Thoracic aorta (tissue), 2 donors: ENCODE results near the gene TNRC6B. TPM values are rescaled to one million over a fixed set of nuclear protein-coding genes. Genes with fewer than 3 reads are reported as not detected.

Source experiments
- ATAC-seq: fragments of 150-250 bp; one replicate; pipeline ENCODE4 v1.8.0; 2017; ENCODE audit warnings: low read depth; ENCODE audit not compliant: insufficient number of reproducible peaks, low FRiP score
- DNase-seq: peaks from one replicate; pipeline ENCODE4 v3.0.0-alpha.2; 2020; ENCODE audit warnings: low spot score
- H3K27ac ChIP-seq, 2 donors: fragments of 200-600 bp; sonication (generic); 1 replicate in 1 of 2; 2 replicates in 1 of 2; pipeline ENCODE4 v1.5.1; 2016; ENCODE audit warnings: mild to moderate bottlenecking in 2 of 2, moderate library complexity in 2 of 2
- H3K27me3 ChIP-seq: fragments of 200-600 bp; sonication (generic); replicated peaks from 2 replicates; pipeline ENCODE4 v1.6.0; 2016; ENCODE audit warnings: mild to moderate bottlenecking; ENCODE audit not compliant: insufficient read depth
- H3K36me3 ChIP-seq: fragments of 200-600 bp; sonication (generic); one replicate; pipeline ENCODE4 v1.5.1; 2016
- H3K4me1 ChIP-seq, 2 donors: fragments of 200-600 bp; sonication (generic); 1 replicate in 1 of 2; 2 replicates in 1 of 2; pipeline versions ENCODE4 v1.5.1 to v1.6.0; 2016; ENCODE audit warnings: low read depth in 2 of 2, mild to moderate bottlenecking in 1 of 2; ENCODE audit not compliant: control insufficient read depth in 1 of 2
- H3K4me3 ChIP-seq: fragments of 200-600 bp; sonication (generic); 2 replicates; pipeline ENCODE4 v1.5.1; 2016; ENCODE audit warnings: mild to moderate bottlenecking
- H3K9me3 ChIP-seq: fragments of 200-600 bp; sonication (generic); 2 replicates; pipeline ENCODE4 v1.5.1; 2016
- total RNA-seq, 2 donors: library from RNA; depleted of rRNA; stranded (reverse); fragments of >200 nt; gene quantifications; one replicate each; pipeline versions ENCODE4 v1.1.0 to v1.2.3, GENCODE V29; 2016
- TF ChIP-seq, protein P1 (sequence below): fragments of 200-600 bp; sonication (generic); IDR thresholded peaks from one replicate; pipeline ENCODE4 v1.5.1; 2019; ENCODE audit warnings: antibody characterized with exemption

TNRC6B gene
- total RNA-seq, 2 donors from 2014 or later, result 58.5 to 98.0 TPM

GRCh38 chr22:40187389-40187788, 9.7 kb downstream of the TNRC6B start:
- DNase-seq (no peak), ATAC-seq (no peak)
- TF ChIP-seq, protein P1, sequence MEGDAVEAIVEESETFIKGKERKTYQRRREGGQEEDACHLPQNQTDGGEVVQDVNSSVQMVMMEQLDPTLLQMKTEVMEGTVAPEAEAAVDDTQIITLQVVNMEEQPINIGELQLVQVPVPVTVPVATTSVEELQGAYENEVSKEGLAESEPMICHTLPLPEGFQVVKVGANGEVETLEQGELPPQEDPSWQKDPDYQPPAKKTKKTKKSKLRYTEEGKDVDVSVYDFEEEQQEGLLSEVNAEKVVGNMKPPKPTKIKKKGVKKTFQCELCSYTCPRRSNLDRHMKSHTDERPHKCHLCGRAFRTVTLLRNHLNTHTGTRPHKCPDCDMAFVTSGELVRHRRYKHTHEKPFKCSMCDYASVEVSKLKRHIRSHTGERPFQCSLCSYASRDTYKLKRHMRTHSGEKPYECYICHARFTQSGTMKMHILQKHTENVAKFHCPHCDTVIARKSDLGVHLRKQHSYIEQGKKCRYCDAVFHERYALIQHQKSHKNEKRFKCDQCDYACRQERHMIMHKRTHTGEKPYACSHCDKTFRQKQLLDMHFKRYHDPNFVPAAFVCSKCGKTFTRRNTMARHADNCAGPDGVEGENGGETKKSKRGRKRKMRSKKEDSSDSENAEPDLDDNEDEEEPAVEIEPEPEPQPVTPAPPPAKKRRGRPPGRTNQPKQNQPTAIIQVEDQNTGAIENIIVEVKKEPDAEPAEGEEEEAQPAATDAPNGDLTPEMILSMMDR, result no peak
- no peak overlapping the region for H3K27ac ChIP-seq
- no peaks in the 10 kb centered on the region for H3K9me3 ChIP-seq
- no peaks in the 10 kb centered on the region for H3K27me3 ChIP-seq
- H3K4me1 ChIP-seq, result peaks cover 8 to 59% of the 10 kb centered on the region in 2 donors
- no peaks in the 10 kb centered on the region for H3K36me3 ChIP-seq
- H3K4me3 ChIP-seq, result no peak overlapping the region

DNA sequence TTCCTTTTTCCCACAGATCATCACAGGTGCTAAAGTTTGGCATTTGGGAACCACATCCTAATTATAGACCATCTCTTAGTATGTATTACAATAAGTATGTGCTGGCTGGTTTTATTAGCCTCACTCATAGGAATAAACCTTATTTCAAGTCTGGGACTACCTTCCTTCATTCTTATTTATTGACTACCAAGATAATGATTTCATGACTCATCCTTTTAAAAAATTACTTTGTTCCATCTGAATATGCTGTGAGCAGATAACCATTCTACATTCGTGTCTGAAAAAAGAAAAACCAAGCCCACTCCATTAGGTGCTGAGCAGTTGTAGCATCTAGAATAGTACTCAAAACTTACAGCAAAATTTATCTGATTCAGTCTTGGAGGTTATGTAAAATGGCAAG, 12.3 kb downstream of the TNRC6B start:
- DNase-seq (no peak), ATAC-seq (no peak)
- Histone ChIP-seq H3K36me3 (no peaks in the 10 kb centered on the region), H3K4me1 (peaks cover 7 to 63% of the 10 kb centered on the region in 2 donors), H3K9me3 (no peaks in the 10 kb centered on the region), H3K4me3 (no peak overlapping the region), H3K27me3 (no peaks in the 10 kb centered on the region), H3K27ac (no peak overlapping the region)
- TF ChIP-seq, protein P1, result no peak

GRCh38 chr22:40190501-40190900, 12.8 kb downstream of the TNRC6B start:
- no peak overlapping the region for H3K4me3 ChIP-seq
- H3K27me3 ChIP-seq, result no peaks in the 10 kb centered on the region
- H3K9me3 ChIP-seq, result no peaks in the 10 kb centered on the region
- ATAC-seq (no peak), DNase-seq (no peak)
- H3K4me1 ChIP-seq, result peaks cover 7 to 61% of the 10 kb centered on the region in 2 donors
- H3K36me3 ChIP-seq, result no peaks in the 10 kb centered on the region
- no peak overlapping the region for H3K27ac ChIP-seq
- TF ChIP-seq, protein P1, result no peak

GRCh38 chr22:40193429-40194421, 16.0 kb downstream of the TNRC6B start:
- Histone ChIP-seq H3K4me3 (no peak overlapping the region), H3K27me3 (no peaks in the 10 kb centered on the region), H3K36me3 (no peaks in the 10 kb centered on the region), H3K9me3 (no peaks in the 10 kb centered on the region), H3K27ac (no peak overlapping the region), H3K4me1 (peaks cover 25 to 74% of the 10 kb centered on the region in 2 donors)
- DNase-seq (no peak), ATAC-seq (no peak)
- TF ChIP-seq, protein P1, result peak; percentile 18

GRCh38 chr22:40194656-40195055, 16.9 kb downstream of the TNRC6B start:
- TF ChIP-seq, protein P1, result no peak
- no peaks in the 10 kb centered on the region for H3K36me3 ChIP-seq
- H3K9me3 ChIP-seq, result no peaks in the 10 kb centered on the region
- H3K27ac ChIP-seq, result no peak overlapping the region
- H3K27me3 ChIP-seq, result no peaks in the 10 kb centered on the region
- ATAC-seq, result no peak
- H3K4me3 ChIP-seq, result no peak overlapping the region
- peaks cover 25 to 74% of the 10 kb centered on the region in 2 donors for H3K4me1 ChIP-seq
- no peak for DNase-seq
